HG02763 (cell line): ENCODE results near the gene ABCC1.
"Not testable (repeated sequence)": the region's sequence is repeated elsewhere in the genome, so short reads cannot be mapped to it uniquely, and the experiment has no call there.

Experiments used
- ATAC-seq: cut with Tn5 transposase; IDR thresholded peaks from one replicate; pipeline ENCODE4 v1.9.1; 2021; ENCODE audit warnings: mild to moderate bottlenecking, moderate library complexity; ENCODE audit not compliant: unreplicated experiment

The ABCC1 gene

GRCh38 chr16:16169615-16170014, 220.2 kb downstream of the ABCC1 start:
- ATAC-seq: no peak

GRCh38 chr16:16171332-16171919, 222.0 kb downstream of the ABCC1 start:
- no peak for ATAC-seq

GRCh38 chr16:16172991-16173390, 223.6 kb downstream of the ABCC1 start:
- ATAC-seq: no peak

- ATAC-seq: no peak
These were observed 225.9 kb downstream of the ABCC1 start for GRCh38 chr16:16175296-16175695.

GRCh38 chr16:16176328-16176727, 226.9 kb downstream of the ABCC1 start:
- no peak for ATAC-seq

GRCh38 chr16:16178455-16179162, 229.2 kb downstream of the ABCC1 start:
- no peak for ATAC-seq

- not testable (repeated sequence) for ATAC-seq
These were observed 232.3 kb downstream of the ABCC1 start for GRCh38 chr16:16181748-16182147.

GRCh38 chr16:16182918-16183317, 233.5 kb downstream of the ABCC1 start:
- no peak for ATAC-seq

- ATAC-seq: no peak
These were observed 234.1 kb downstream of the ABCC1 start for GRCh38 chr16:16183562-16183961.

GRCh38 chr16:16184594-16184993, 235.2 kb downstream of the ABCC1 start:
- ATAC-seq: no peak

- no peak for ATAC-seq
These were observed 235.7 kb downstream of the ABCC1 start for GRCh38 chr16:16185095-16185494.

- no peak for ATAC-seq
These were observed 237.4 kb downstream of the ABCC1 start for GRCh38 chr16:16186820-16187219.

GRCh38 chr16:16188827-16189226, 239.4 kb downstream of the ABCC1 start:
- no peak for ATAC-seq

- ATAC-seq: no peak
These were observed 240.4 kb downstream of the ABCC1 start for GRCh38 chr16:16189842-16190241.

- no peak for ATAC-seq
These were observed 241.1 kb downstream of the ABCC1 start for GRCh38 chr16:16190546-16190945.

GRCh38 chr16:16190966-16191365, 241.6 kb downstream of the ABCC1 start:
- not testable (repeated sequence) for ATAC-seq

- no peak for ATAC-seq
These were observed 242.2 kb downstream of the ABCC1 start for GRCh38 chr16:16191493-16192167.
